K562 (cell line): ENCODE data around the gene TANC1.

ENCODE experiments used
- CHCHD3 ChIP-seq: fragments of 250-450 bp; sonication (Bioruptor Pico); IDR thresholded peaks from 2 replicates; pipeline ENCODE4 v2.1.2; 2022; ENCODE audit warnings: mild to moderate bottlenecking
- CHD2 ChIP-seq: IDR thresholded peaks from 2 replicates; pipeline ENCODE4 v1.6.1; 2011; ENCODE audit warnings: low read depth, low read length
- MAX ChIP-seq: sonication (generic); formaldehyde crosslinking; IDR thresholded peaks from 2 replicates; pipeline ENCODE4 v1.9.0; 2022; ENCODE audit warnings: mild to moderate bottlenecking, missing genetic modification reagents
- MTF1 ChIP-seq: fragments of 250-450 bp; sonication (Bioruptor Pico); IDR thresholded peaks from 2 replicates; pipeline ENCODE4 v1.9.0; 2021; ENCODE audit warnings: moderate library complexity, mild to moderate bottlenecking, inconsistent platforms, borderline replicate concordance
- NBN ChIP-seq: fragments of 450-650 bp; IDR thresholded peaks from 2 replicates; pipeline ENCODE4 v1.6.1; 2016; ENCODE audit warnings: low read depth, mild to moderate bottlenecking
- ZNF232 ChIP-seq: sonication (generic); formaldehyde crosslinking; IDR thresholded peaks from 2 replicates; pipeline ENCODE4 v1.8.0; 2022; ENCODE audit warnings: mild to moderate bottlenecking, missing genetic modification reagents
- TF ChIP-seq, protein P1 (sequence below), 3 experiments: IDR thresholded peaks in 2 of 3; conservative IDR thresholded peaks in 1 of 3; 2 replicates each; pipeline ENCODE4 v1.5.1; 2011 to 2012; ENCODE audit warnings: low read length in 3 of 3, mild to moderate bottlenecking in 3 of 3, control low read depth in 2 of 3, improper control_type of control experiment in 1 of 3, inconsistent platforms in 1 of 3, low read depth in 1 of 3, mixed read lengths in 1 of 3, moderate library complexity in 1 of 3; ENCODE audit not compliant: insufficient read depth in 2 of 3
- TF ChIP-seq, protein P2 (sequence below): fragments of 250-450 bp; sonication (Bioruptor Pico); IDR thresholded peaks from 2 replicates; pipeline ENCODE4 v1.5.0; 2021

- TF ChIP-seq NBN (no peak), MTF1 (CRISPR knock-in tag) (no peak), ZNF232 (CRISPR knock-in tag) (no peak), CHCHD3 (CRISPR knock-in tag) (no peak), MAX (CRISPR knock-in tag) (no peak), CHD2 (no peak)
- TF ChIP-seq, protein P1, sequence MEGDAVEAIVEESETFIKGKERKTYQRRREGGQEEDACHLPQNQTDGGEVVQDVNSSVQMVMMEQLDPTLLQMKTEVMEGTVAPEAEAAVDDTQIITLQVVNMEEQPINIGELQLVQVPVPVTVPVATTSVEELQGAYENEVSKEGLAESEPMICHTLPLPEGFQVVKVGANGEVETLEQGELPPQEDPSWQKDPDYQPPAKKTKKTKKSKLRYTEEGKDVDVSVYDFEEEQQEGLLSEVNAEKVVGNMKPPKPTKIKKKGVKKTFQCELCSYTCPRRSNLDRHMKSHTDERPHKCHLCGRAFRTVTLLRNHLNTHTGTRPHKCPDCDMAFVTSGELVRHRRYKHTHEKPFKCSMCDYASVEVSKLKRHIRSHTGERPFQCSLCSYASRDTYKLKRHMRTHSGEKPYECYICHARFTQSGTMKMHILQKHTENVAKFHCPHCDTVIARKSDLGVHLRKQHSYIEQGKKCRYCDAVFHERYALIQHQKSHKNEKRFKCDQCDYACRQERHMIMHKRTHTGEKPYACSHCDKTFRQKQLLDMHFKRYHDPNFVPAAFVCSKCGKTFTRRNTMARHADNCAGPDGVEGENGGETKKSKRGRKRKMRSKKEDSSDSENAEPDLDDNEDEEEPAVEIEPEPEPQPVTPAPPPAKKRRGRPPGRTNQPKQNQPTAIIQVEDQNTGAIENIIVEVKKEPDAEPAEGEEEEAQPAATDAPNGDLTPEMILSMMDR (IDR thresholded peaks at IDR 0.05 in 2 of 3, conservative IDR thresholded peaks at IDR 0.05 in 1 of 3; ENCODE audit: insufficient read depth in 2 of 3, low read depth in 1 of 3, low read length in 3 of 3), result no peak
- TF ChIP-seq, protein P2, sequence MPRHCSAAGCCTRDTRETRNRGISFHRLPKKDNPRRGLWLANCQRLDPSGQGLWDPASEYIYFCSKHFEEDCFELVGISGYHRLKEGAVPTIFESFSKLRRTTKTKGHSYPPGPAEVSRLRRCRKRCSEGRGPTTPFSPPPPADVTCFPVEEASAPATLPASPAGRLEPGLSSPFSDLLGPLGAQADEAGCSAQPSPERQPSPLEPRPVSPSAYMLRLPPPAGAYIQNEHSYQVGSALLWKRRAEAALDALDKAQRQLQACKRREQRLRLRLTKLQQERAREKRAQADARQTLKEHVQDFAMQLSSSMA (CRISPR knock-in tag), result no peak
Observed at GRCh38 chr2:159069229-159069628, 100.8 kb downstream of the TANC1 start.
